GM12878 (cell line): Measurements from ENCODE around the gene NDUFV2. TPM values are rescaled to one million over a fixed set of nuclear protein-coding genes. Genes with fewer than 3 reads are reported as not detected.

Source experiments
- ATAC-seq: fragments of 200-7000 bp; cut with Tn5 transposase; 3 replicates; pipeline ENCODE4 v1.9.1; 2020; ENCODE audit warnings: mild to moderate bottlenecking, moderate library complexity
- BruUV-seq: library from RNA; stranded (reverse); fragments of 400-500 nt; replicated peaks from 2 replicates; lab custom pipeline; 2021; lab: Mats Ljungman, UMichigan
- CTCF ChIA-PET: fragments of 300-600 bp; sonication (Branson Sonifier 250); formaldehyde crosslinking; extraction: SDS; loops from one replicate; lab custom pipeline; 2021; ENCODE audit warnings: inconsistent platforms; lab: Yijun Ruan, JAX
- POLR2A ChIA-PET: fragments of 350-600 bp; formaldehyde crosslinking; extraction: SDS; loops from one replicate; lab custom pipeline; 2021; ENCODE audit warnings: inconsistent platforms; lab: Charles Lee
- RAD21 ChIA-PET: fragments of 300-600 bp; sonication (Branson Sonifier 250); formaldehyde crosslinking; loops from one replicate; lab custom pipeline; 2023; ENCODE audit warnings: antibody characterized with exemption; ENCODE audit not compliant: unreplicated experiment; lab: Charles Lee
- SMC1A ChIA-PET: fragments of 300-600 bp; sonication (Branson Sonifier 250); formaldehyde crosslinking; loops from one replicate; lab custom pipeline; 2023; ENCODE audit not compliant: unreplicated experiment, uncharacterized antibody; lab: Charles Lee
- DNase-seq: peaks from one replicate; pipeline ENCODE4 v3.0.0-alpha.2; 2011; ENCODE audit warnings: low read depth, low spot score
- FAIRE-seq: peaks from 3 replicates; lab custom pipeline; 2011; peaks lifted over from hg19 to GRCh38; lab: Jason Lieb, UNC
- H2AFZ ChIP-seq: 2 replicates; pipeline ENCODE4 v1.6.0; 2011; ENCODE audit warnings: low read depth, low read length, control low read depth; ENCODE audit not compliant: control insufficient read depth
- H3K27ac ChIP-seq: 2 replicates; pipeline ENCODE4 v1.5.1; 2011; ENCODE audit warnings: control low read depth; ENCODE audit not compliant: control insufficient read depth, insufficient read depth
- H3K27me3 ChIP-seq, 2 experiments: replicated peaks in 1 of 2; 2 replicates each; pipeline versions ENCODE4 v1.6.0 to v1.6.1; 2011; ENCODE audit warnings: low read length in 1 of 2; ENCODE audit not compliant: control insufficient read depth in 2 of 2, insufficient read depth in 2 of 2
- H3K36me3 ChIP-seq, 2 experiments: 2 replicates each; pipeline ENCODE4 v1.5.1; 2011; ENCODE audit warnings: low read length in 1 of 2; ENCODE audit not compliant: control insufficient read depth in 2 of 2, insufficient read depth in 2 of 2
- H3K4me1 ChIP-seq: 2 replicates; pipeline ENCODE4 v1.6.1; 2011; ENCODE audit warnings: mild to moderate bottlenecking, low read length, moderate library complexity, mixed read lengths; ENCODE audit not compliant: control insufficient read depth, insufficient read depth
- H3K4me2 ChIP-seq: 2 replicates; pipeline ENCODE4 v1.6.0; 2011; ENCODE audit warnings: control low read depth; ENCODE audit not compliant: control insufficient read depth, insufficient read depth
- H3K4me3 ChIP-seq: fragments of 200-600 bp; sonication (generic); 2 replicates; pipeline ENCODE4 v1.5.1; 2016
- H3K79me2 ChIP-seq: 2 replicates; pipeline ENCODE4 v1.6.0; 2011; ENCODE audit warnings: low read length; ENCODE audit not compliant: control insufficient read depth, insufficient read depth
- H3K9ac ChIP-seq: 2 replicates; pipeline ENCODE4 v1.8.0; 2011; ENCODE audit warnings: low read length, control low read depth, mixed read lengths; ENCODE audit not compliant: control insufficient read depth, insufficient read depth
- H3K9me3 ChIP-seq: replicated peaks from 3 replicates; pipeline ENCODE4 v1.5.1; 2011; ENCODE audit warnings: mild to moderate bottlenecking, low read length; ENCODE audit not compliant: control insufficient read depth, insufficient read depth
- H4K20me1 ChIP-seq: 2 replicates; pipeline ENCODE4 v1.6.0; 2011; ENCODE audit not compliant: control insufficient read depth, insufficient read depth
- ASH2L ChIP-seq: fragments of 300-600, 200-600 bp; sonication (generic); IDR thresholded peaks from 2 replicates; pipeline ENCODE4 v1.6.1; 2017; ENCODE audit warnings: low read depth, mild to moderate bottlenecking, borderline replicate concordance
- BHLHE40 ChIP-seq, 2 experiments: fragments of 450-650 bp in 1 of 2; IDR thresholded peaks; 2 replicates each; pipeline ENCODE4 v1.6.1; 2011 to 2017; ENCODE audit warnings: low read depth in 2 of 2, borderline replicate concordance in 1 of 2, improper control_type of control experiment in 1 of 2, low read length in 1 of 2, mild to moderate bottlenecking in 1 of 2
- CBX5 ChIP-seq: sonication (generic); IDR thresholded peaks from 2 replicates; pipeline ENCODE4 v1.6.1; 2016; ENCODE audit warnings: low read depth, moderate library complexity, mild to moderate bottlenecking, inconsistent platforms
- FOS ChIP-seq: IDR thresholded peaks from 3 replicates; pipeline ENCODE4 v1.6.1; 2011; ENCODE audit warnings: borderline replicate concordance; ENCODE audit not compliant: insufficient read length; ENCODE audit errors: extremely low read depth
- FOXM1 ChIP-seq: IDR thresholded peaks from 2 replicates; pipeline ENCODE4 v1.6.1; 2012; ENCODE audit warnings: low read depth, mild to moderate bottlenecking, inconsistent platforms, low read length, moderate library complexity
- GABPA ChIP-seq: IDR thresholded peaks from 2 replicates; pipeline ENCODE4 v1.6.1; 2014; ENCODE audit warnings: antibody characterized with exemption, low read depth, mild to moderate bottlenecking, inconsistent platforms
- KDM1A ChIP-seq: fragments of 200-600 bp; sonication (generic); IDR thresholded peaks from 2 replicates; pipeline ENCODE4 v1.6.1; 2016; ENCODE audit warnings: borderline replicate concordance
- MEF2B ChIP-seq: fragments of 450-650 bp; IDR thresholded peaks from 2 replicates; pipeline ENCODE4 v1.6.1; 2018; ENCODE audit warnings: mild to moderate bottlenecking, moderate library complexity; ENCODE audit not compliant: partially characterized antibody, poor library complexity, severe bottlenecking
- NFYB ChIP-seq: IDR thresholded peaks from 2 replicates; pipeline ENCODE4 v1.6.1; 2011; ENCODE audit warnings: low read depth, mild to moderate bottlenecking, low read length, improper control_type of control experiment, moderate library complexity; ENCODE audit not compliant: insufficient read depth
- PAX8 ChIP-seq: fragments of 450-650 bp; IDR thresholded peaks from 2 replicates; pipeline ENCODE4 v1.6.1; 2017; ENCODE audit warnings: mild to moderate bottlenecking, moderate library complexity
- TARDBP ChIP-seq: IDR thresholded peaks from 2 replicates; pipeline ENCODE4 v1.6.1; 2016; ENCODE audit warnings: borderline replicate concordance
- TBL1XR1 ChIP-seq: IDR thresholded peaks from 2 replicates; pipeline ENCODE4 v1.6.1; 2012; ENCODE audit warnings: low read depth, low read length, improper control_type of control experiment
- TCF12 ChIP-seq: IDR thresholded peaks from 2 replicates; pipeline ENCODE4 v1.6.1; 2011; ENCODE audit warnings: low read depth, mild to moderate bottlenecking, low read length
- ZBED1 ChIP-seq: IDR thresholded peaks from 2 replicates; pipeline ENCODE4 v1.6.1; 2016; ENCODE audit warnings: borderline replicate concordance
- ZNF24 ChIP-seq: fragments of 450-650 bp; IDR thresholded peaks from 2 replicates; pipeline ENCODE4 v1.6.1; 2017; ENCODE audit warnings: antibody characterized with exemption, mild to moderate bottlenecking
- WGBS: methylation state at CpG from one replicate; pipeline ENCODE4 v1.1.6; 2016; ENCODE audit warnings: low lambda C conversion rate; ENCODE audit not compliant: insufficient replicate concordance, insufficient coverage; ENCODE audit errors: missing lambda C conversion rate; 5-methylcytosine and 5-hydroxymethylcytosine counted together
- in situ Hi-C: fragments of 300-500 bp; cut with MboI; formaldehyde crosslinking; loops from 9 replicates; pipeline ENCODE4 v1.14.3; 2018; ENCODE audit warnings: mixed read lengths
- intact Hi-C: fragments of 100-400 bp; cut with micrococcal nuclease; formaldehyde crosslinking; loops from one replicate; pipeline ENCODE4 v1.14.2; 2022; ENCODE audit not compliant: unreplicated experiment
- polyA plus RNA-seq, 11 experiments: library from polyadenylated mRNA; depleted of rRNA in 4 of 11; unstranded in 6 of 11; stranded (reverse) in 5 of 11; fragments of >200 nt; fragmentation: Nextera tagmentation in 4 of 11; fragmentation: Illumina TruSeq in 1 of 11; extraction: Ambion mirVana in 4 of 11; extraction: Trizol in 1 of 11; gene quantifications; 1 replicate in 1 of 11; 2 replicates in 10 of 11; pipeline versions ENCODE4 v1.2.1 to v1.2.3, GENCODE V29; 2011 to 2016; ENCODE audit warnings: inconsistent platforms in 2 of 11, missing spikeins in 2 of 11, low read depth in 1 of 11
- total RNA-seq, 4 experiments: library from RNA; depleted of rRNA in 3 of 4; stranded (reverse); fragments of >200 nt in 3 of 4; fragmentation: Illumina TruSeq in 1 of 4; extraction: Trizol in 1 of 4; gene quantifications; 2 replicates each; pipeline versions ENCODE4 v1.2.1 to v1.2.3, GENCODE V29; 2013 to 2021
- TF ChIP-seq, protein P1 (sequence below): IDR thresholded peaks from 2 replicates; pipeline ENCODE4 v1.6.1; 2012; ENCODE audit warnings: low read depth, low read length, improper control_type of control experiment
- TF ChIP-seq, protein P2 (sequence below): IDR thresholded peaks from 2 replicates; pipeline ENCODE4 v1.6.1; 2011; ENCODE audit warnings: borderline replicate concordance, low read depth, mild to moderate bottlenecking, moderate library complexity, low read length; ENCODE audit not compliant: insufficient read depth, poor library complexity, severe bottlenecking
- TF ChIP-seq, protein P3 (sequence below): IDR thresholded peaks from 2 replicates; pipeline ENCODE4 v1.6.1; 2012; ENCODE audit warnings: low read depth, low read length, improper control_type of control experiment

NDUFV2 gene
- total and polyA plus RNA-seq, 10 of the 15 experiments (the other 5 are each of a cell fraction or from before 2014, with no cell fraction given) = 236 to 590 (median 321) TPM

DNA sequence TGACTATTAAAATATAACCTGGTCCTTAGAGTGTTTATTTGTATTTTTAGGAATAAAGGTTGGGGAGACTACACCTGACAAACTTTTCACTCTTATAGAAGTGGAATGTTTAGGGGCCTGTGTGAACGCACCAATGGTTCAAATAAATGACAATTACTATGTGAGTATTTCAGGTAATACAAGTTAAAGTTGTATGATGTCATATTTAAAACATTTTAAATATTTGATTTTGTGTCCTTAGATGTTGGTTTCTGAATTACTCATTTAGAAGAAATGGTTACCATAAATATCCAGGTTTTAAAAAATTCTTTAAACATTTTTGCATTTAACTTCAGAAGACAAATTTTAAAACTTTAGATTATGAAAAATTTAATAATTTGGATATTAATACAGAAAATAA, 22.3 kb downstream of the NDUFV2 start (continued):
- TF ChIP-seq, protein P1, sequence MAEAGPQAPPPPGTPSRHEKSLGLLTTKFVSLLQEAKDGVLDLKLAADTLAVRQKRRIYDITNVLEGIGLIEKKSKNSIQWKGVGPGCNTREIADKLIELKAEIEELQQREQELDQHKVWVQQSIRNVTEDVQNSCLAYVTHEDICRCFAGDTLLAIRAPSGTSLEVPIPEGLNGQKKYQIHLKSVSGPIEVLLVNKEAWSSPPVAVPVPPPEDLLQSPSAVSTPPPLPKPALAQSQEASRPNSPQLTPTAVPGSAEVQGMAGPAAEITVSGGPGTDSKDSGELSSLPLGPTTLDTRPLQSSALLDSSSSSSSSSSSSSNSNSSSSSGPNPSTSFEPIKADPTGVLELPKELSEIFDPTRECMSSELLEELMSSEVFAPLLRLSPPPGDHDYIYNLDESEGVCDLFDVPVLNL = no peak
- TF ChIP-seq BHLHE40 (IDR thresholded peaks at IDR 0.05; ENCODE audit: borderline replicate concordance in 1 of 2, low read depth in 2 of 2, low read length in 1 of 2) (no peak), KDM1A (no peak), GABPA (no peak), TCF12 (no peak)

DNA sequence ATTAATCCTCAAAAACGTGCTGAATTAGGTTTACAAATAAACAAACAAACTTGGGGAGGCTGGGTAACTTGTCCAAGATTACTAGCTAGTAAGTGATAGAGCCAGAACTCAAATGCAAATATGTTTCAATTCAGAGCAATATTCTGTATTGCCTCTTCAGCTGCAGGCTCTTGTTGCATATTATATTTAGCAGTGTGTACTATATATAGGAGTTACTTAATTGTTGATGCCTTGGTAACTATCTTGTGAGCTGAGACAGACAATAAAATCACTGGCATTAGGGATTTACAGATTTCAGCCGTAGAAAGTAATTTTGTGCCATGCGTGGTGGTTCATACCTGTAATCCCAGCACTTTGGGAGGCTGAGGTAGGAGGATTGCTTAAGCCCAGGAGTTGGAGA, 23.8 kb downstream of the NDUFV2 start:
- no peak overlapping the region for H2AFZ ChIP-seq
- ChIA-PET SMC1A (interaction anchor here (0.7 to 4.1 kb wide), 12 partner anchors 9 to 391 kb away, joined by 3 to 18 read pairs (median 8); no protein-coding TSS in a partner anchor), RAD21 (interaction anchor here (1.1 to 1.7 kb wide), 5 partner anchors 8 to 54 kb away, joined by 3 to 8 read pairs (median 4); no protein-coding TSS in a partner anchor), CTCF (interaction anchor here (0.7 to 2.6 kb wide), 6 partner anchors 9 to 53 kb away, joined by 3 to 7 read pairs (median 4); no protein-coding TSS in a partner anchor), POLR2A (interaction anchor here (0.7 to 3.4 kb wide), 4 partner anchors 8 to 40 kb away, joined by 3 to 11 read pairs (median 6); no protein-coding TSS in a partner anchor)
- peaks cover 8 to 43% of the 10 kb centered on the region in 2 experiments for H3K36me3 ChIP-seq
- H3K9ac ChIP-seq = no peak overlapping the region
- H3K4me3 ChIP-seq = no peak overlapping the region
- H3K79me2 ChIP-seq = peaks cover 23% of the 10 kb centered on the region
- BruUV-seq = no TSS peak
- H3K27me3 ChIP-seq = no peaks in the 10 kb centered on the region
- 95% methylated on average over 3 of the region's 3 CpGs for WGBS
- H3K9me3 ChIP-seq = no peaks in the 10 kb centered on the region; the same call in 2 of the 3 replicates
- ATAC-seq (no peak), DNase-seq (no peak), FAIRE-seq (no peak)
- no peak for TF ChIP-seq TBL1XR1
- TF ChIP-seq, protein P2, sequence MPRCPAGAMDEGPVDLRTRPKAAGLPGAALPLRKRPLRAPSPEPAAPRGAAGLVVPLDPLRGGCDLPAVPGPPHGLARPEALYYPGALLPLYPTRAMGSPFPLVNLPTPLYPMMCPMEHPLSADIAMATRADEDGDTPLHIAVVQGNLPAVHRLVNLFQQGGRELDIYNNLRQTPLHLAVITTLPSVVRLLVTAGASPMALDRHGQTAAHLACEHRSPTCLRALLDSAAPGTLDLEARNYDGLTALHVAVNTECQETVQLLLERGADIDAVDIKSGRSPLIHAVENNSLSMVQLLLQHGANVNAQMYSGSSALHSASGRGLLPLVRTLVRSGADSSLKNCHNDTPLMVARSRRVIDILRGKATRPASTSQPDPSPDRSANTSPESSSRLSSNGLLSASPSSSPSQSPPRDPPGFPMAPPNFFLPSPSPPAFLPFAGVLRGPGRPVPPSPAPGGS = no peak
- no peak for TF ChIP-seq PAX8
- TF ChIP-seq, protein P3, sequence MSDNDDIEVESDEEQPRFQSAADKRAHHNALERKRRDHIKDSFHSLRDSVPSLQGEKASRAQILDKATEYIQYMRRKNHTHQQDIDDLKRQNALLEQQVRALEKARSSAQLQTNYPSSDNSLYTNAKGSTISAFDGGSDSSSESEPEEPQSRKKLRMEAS = no peak
- TF ChIP-seq ZBED1 = no peak
- TF ChIP-seq ZNF24 = no peak
- TF ChIP-seq NFYB = no peak
- no peak for TF ChIP-seq FOS
- no peak for TF ChIP-seq ASH2L
- no peak for TF ChIP-seq TARDBP
- no peak for TF ChIP-seq KDM1A
- TF ChIP-seq CBX5 = no peak
- TF ChIP-seq MEF2B = no peak
- TF ChIP-seq FOXM1 = no peak
- no peak overlapping the region for H3K4me2 ChIP-seq
- no peak overlapping the region for H3K27ac ChIP-seq
- intact Hi-C loops = no loop called here
- H4K20me1 ChIP-seq = no peaks in the 10 kb centered on the region
- H3K4me1 ChIP-seq = no peaks in the 10 kb centered on the region
- in situ Hi-C loops = no loop called here
